B cell (primary cell): ENCODE results near the gene NUDCD3. TPM values are rescaled to one million over a fixed set of nuclear protein-coding genes. Genes with fewer than 3 reads are reported as not detected.
A peak's percentile ranks its signal among the peaks of the same experiment; 100 is the strongest.

Source experiments
- ATAC-seq: fragments of 200-7000 bp; cut with Tn5 transposase; one replicate; pipeline ENCODE4 v1.10.0; 2021; ENCODE audit warnings: low read depth, mild to moderate bottlenecking, moderate number of reproducible peaks, moderate library complexity
- CTCF ChIA-PET: fragments of 350-600 bp; sonication (Branson Sonifier 250); formaldehyde crosslinking; loops from one replicate; lab custom pipeline; 2021; ENCODE audit warnings: antibody characterized with exemption, inconsistent platforms; lab: Charles Lee
- POLR2A ChIA-PET: fragments of 350-600 bp; sonication (Branson Sonifier 250); formaldehyde crosslinking; loops from one replicate; lab custom pipeline; 2021; ENCODE audit warnings: antibody characterized with exemption; lab: Charles Lee
- DNase-seq: peaks from one replicate; pipeline ENCODE4 v3.0.0; 2013
- H2AFZ ChIP-seq: 2 replicates; pipeline ENCODE4 v1.6.1; 2012; ENCODE audit warnings: mild to moderate bottlenecking, low read depth, low read length; ENCODE audit not compliant: insufficient read depth, poor library complexity, severe bottlenecking
- H3K27ac ChIP-seq, 2 donors: 1 replicate in 1 of 2; 2 replicates in 1 of 2; pipeline ENCODE4 v1.5.1; 2012 to 2013; ENCODE audit warnings: low read length in 2 of 2, mild to moderate bottlenecking in 2 of 2, moderate library complexity in 1 of 2
- H3K27me3 ChIP-seq, 4 experiments: fragments of 200-600 bp in 1 of 4; sonication (generic) in 1 of 4; replicated peaks in 1 of 4; 1 replicate in 2 of 4; 2 replicates in 2 of 4; pipeline versions ENCODE4 v1.6.1 to v1.7.0; 2013 to 2016; ENCODE audit warnings: low read length in 3 of 4, mild to moderate bottlenecking in 2 of 4, mixed read lengths in 1 of 4, moderate library complexity in 1 of 4; ENCODE audit not compliant: insufficient read depth in 4 of 4, control insufficient read depth in 3 of 4; ENCODE audit errors: control extremely low read depth in 1 of 4
- H3K36me3 ChIP-seq, 2 experiments: replicated peaks in 1 of 2; 1 replicate in 1 of 2; 2 replicates in 1 of 2; pipeline versions ENCODE4 v1.6.1 to v1.7.1; 2013; ENCODE audit warnings: low read length in 1 of 2; ENCODE audit not compliant: insufficient read depth in 2 of 2, control insufficient read depth in 1 of 2; ENCODE audit errors: control extremely low read depth in 1 of 2, extremely low read depth in 1 of 2
- H3K4me1 ChIP-seq, 2 donors: fragments of 200-600 bp in 1 of 2; sonication (generic) in 1 of 2; 1 replicate in 1 of 2; 2 replicates in 1 of 2; pipeline versions ENCODE4 v1.5.1 to v1.6.1; 2013 to 2017; ENCODE audit warnings: low read length in 2 of 2; ENCODE audit not compliant: control insufficient read depth in 2 of 2, insufficient read depth in 2 of 2
- H3K4me2 ChIP-seq: replicated peaks from 2 replicates; pipeline ENCODE3; 2012; ENCODE audit warnings: mild to moderate bottlenecking, low read depth, low read length; ENCODE audit not compliant: poor library complexity, severe bottlenecking
- H3K4me3 ChIP-seq, 5 experiments: fragments of 200-600 bp in 1 of 5; sonication (generic) in 1 of 5; 1 replicate in 3 of 5; 2 replicates in 2 of 5; pipeline versions ENCODE4 v1.5.1 to v1.7.0; 2011 to 2016; ENCODE audit warnings: low read length in 4 of 5, mild to moderate bottlenecking in 4 of 5, low read depth in 2 of 5, control low read depth in 1 of 5, moderate library complexity in 1 of 5; ENCODE audit not compliant: insufficient read depth in 1 of 5; ENCODE audit errors: control extremely low read depth in 1 of 5, extremely low read depth in 1 of 5
- H3K79me2 ChIP-seq: fragments of 200-600 bp; sonication (generic); one replicate; pipeline ENCODE4 v1.6.0; 2016; ENCODE audit warnings: low read length; ENCODE audit not compliant: control insufficient read depth, insufficient read depth
- H3K9ac ChIP-seq: fragments of 200-600 bp; sonication (generic); 2 replicates; pipeline ENCODE4 v1.6.1; 2017; ENCODE audit warnings: mild to moderate bottlenecking, low read length, moderate library complexity
- H3K9me3 ChIP-seq, 3 donors: one replicate each; pipeline versions ENCODE4 v1.6.1 to v1.7.1; 2013; ENCODE audit warnings: low read length in 2 of 3; ENCODE audit not compliant: control insufficient read depth in 2 of 3, insufficient read depth in 1 of 3; ENCODE audit errors: control extremely low read depth in 1 of 3
- H4K20me1 ChIP-seq: 2 replicates; pipeline ENCODE4 v1.6.0; 2012; ENCODE audit warnings: mild to moderate bottlenecking, low read length; ENCODE audit not compliant: insufficient read depth, control insufficient read depth, poor library complexity, severe bottlenecking
- H3K27ac Mint-ChIP-seq: one replicate; pipeline ENCODE4 v1.8.0; 2021; ENCODE audit warnings: mixed read lengths
- H3K27me3 Mint-ChIP-seq: one replicate; pipeline ENCODE4 v1.8.0; 2021; ENCODE audit warnings: mixed read lengths
- H3K4me1 Mint-ChIP-seq: one replicate; pipeline ENCODE4 v1.8.0; 2021; ENCODE audit warnings: mixed read lengths
- H3K4me3 Mint-ChIP-seq: one replicate; pipeline ENCODE4 v1.8.0; 2021; ENCODE audit warnings: mixed read lengths
- H3K9me3 Mint-ChIP-seq: one replicate; pipeline ENCODE4 v1.8.0; 2022; ENCODE audit warnings: mixed read lengths; ENCODE audit not compliant: insufficient read depth
- CTCF ChIP-seq: fragments of 200-600 bp; IDR thresholded peaks from one replicate; pipeline ENCODE4 v1.8.0; 2022; ENCODE audit warnings: antibody characterized with exemption, mild to moderate bottlenecking
- EZH2 ChIP-seq: IDR thresholded peaks from 2 replicates; pipeline ENCODE4 v1.6.1; 2012; ENCODE audit warnings: borderline replicate concordance, low read depth, mild to moderate bottlenecking, moderate library complexity, low read length; ENCODE audit not compliant: insufficient read depth, poor library complexity, severe bottlenecking
- WGBS: methylation state at CpG from one replicate; pipeline ENCODE4 v1.1.5; 2013; ENCODE audit warnings: missing lambda C conversion rate; ENCODE audit not compliant: insufficient coverage; 5-methylcytosine and 5-hydroxymethylcytosine counted together
- intact Hi-C: fragments of 100-400 bp; cut with micrococcal nuclease; formaldehyde crosslinking; loops from one replicate; pipeline ENCODE4 v1.10.0; 2022
- polyA plus RNA-seq: library from polyadenylated mRNA; depleted of rRNA; stranded (reverse); fragments of >200 nt; gene quantifications from 2 replicates; pipeline ENCODE4 v1.2.3, GENCODE V29; 2012
- total RNA-seq, 2 donors: library from RNA; stranded (reverse); fragments of 120-200 nt in 1 of 2; gene quantifications; 1 replicate in 1 of 2; 2 replicates in 1 of 2; pipeline versions ENCODE4 v1.2.3 to v1.2.4, GENCODE V29; 2013 to 2022

The NUDCD3 gene
- total and polyA plus RNA-seq, 2 donors (not counting 1 experiment from before 2014, with no cell fraction given): 29.8 to 101 TPM

- peaks cover 17% of the 10 kb centered on the region for H3K9me3 Mint-ChIP-seq
- peak overlapping the region in 1 of 2 donors; percentile 50 for H3K27ac ChIP-seq
- ATAC-seq (peak; percentile 94), DNase-seq (peak; percentile 85)
- H3K27ac Mint-ChIP-seq: peak overlapping the region; percentile 71
- ChIA-PET CTCF (interaction anchor here (1.0 kb wide), 1 partner anchor 24 kb away, joined by 3 read pairs; no protein-coding TSS in a partner anchor), POLR2A (interaction anchor here (0.7 kb wide), 1 partner anchor 111 kb away, joined by 3 read pairs; no protein-coding TSS in a partner anchor)
- H3K27me3 Mint-ChIP-seq: no peaks in the 10 kb centered on the region
- peak overlapping the region; percentile 36 for H3K9ac ChIP-seq
- intact Hi-C loops: loop anchor here (5.0 kb wide), 1 partner anchor 81 kb away; no protein-coding TSS in a partner anchor
- H4K20me1 ChIP-seq: no peaks in the 10 kb centered on the region
- H3K4me3 Mint-ChIP-seq: peak overlapping the region; percentile 60
- H3K4me1 Mint-ChIP-seq: peaks cover 21% of the 10 kb centered on the region
- no peaks in the 10 kb centered on the region for H3K36me3 ChIP-seq
- no CpG with 5 or more reads among the region's 3 CpGs for WGBS
- H3K27me3 ChIP-seq: no peaks in the 10 kb centered on the region
- H3K4me2 ChIP-seq: peak overlapping the region; percentile 52
- peak overlapping the region in 2 of 5 experiments; percentile 18 to 22 for H3K4me3 ChIP-seq
- H3K9me3 ChIP-seq: peaks cover 2 to 18% (median 17%) of the 10 kb centered on the region in 3 donors
- H3K4me1 ChIP-seq: peaks cover 7 to 9% of the 10 kb centered on the region in 2 donors
- TF ChIP-seq EZH2: no peak
- TF ChIP-seq CTCF: no peak
- no peak overlapping the region for H2AFZ ChIP-seq
- no peaks in the 10 kb centered on the region for H3K79me2 ChIP-seq
Observed at GRCh38 chr7:44338600-44338999, 151.9 kb downstream of the NUDCD3 start.

- H3K27me3 ChIP-seq: no peaks in the 10 kb centered on the region
- Mint-ChIP-seq H3K9me3 (peaks cover 17% of the 10 kb centered on the region), H3K4me1 (peaks cover 24% of the 10 kb centered on the region), H3K4me3 (no peak overlapping the region), H3K27ac (no peak overlapping the region), H3K27me3 (no peaks in the 10 kb centered on the region)
- no peak overlapping the region for H3K9ac ChIP-seq
- ChIA-PET POLR2A (no interaction called here), CTCF (no interaction called here)
- H3K27ac ChIP-seq: no peak overlapping the region
- H3K36me3 ChIP-seq: no peaks in the 10 kb centered on the region
- 96% methylated on average over 11 of the region's 11 CpGs for WGBS
- H2AFZ ChIP-seq: no peak overlapping the region
- DNase-seq (no peak), ATAC-seq (no peak)
- peaks cover 7 to 9% of the 10 kb centered on the region in 2 donors for H3K4me1 ChIP-seq
- no peaks in the 10 kb centered on the region for H3K79me2 ChIP-seq
- H3K4me3 ChIP-seq: no peak overlapping the region
- intact Hi-C loops: loop anchor here (5.0 kb wide), 1 partner anchor 79 kb away; no protein-coding TSS in a partner anchor
- TF ChIP-seq CTCF (no peak), EZH2 (no peak)
- H4K20me1 ChIP-seq: no peaks in the 10 kb centered on the region
- H3K9me3 ChIP-seq: peaks cover 2 to 18% (median 17%) of the 10 kb centered on the region in 3 donors
- H3K4me2 ChIP-seq: no peak overlapping the region
Observed at GRCh38 chr7:44336491-44336890, 154.0 kb downstream of the NUDCD3 start.
